Measurements from ENCODE around the gene PIK3C3.

The PIK3C3 gene

DNA sequence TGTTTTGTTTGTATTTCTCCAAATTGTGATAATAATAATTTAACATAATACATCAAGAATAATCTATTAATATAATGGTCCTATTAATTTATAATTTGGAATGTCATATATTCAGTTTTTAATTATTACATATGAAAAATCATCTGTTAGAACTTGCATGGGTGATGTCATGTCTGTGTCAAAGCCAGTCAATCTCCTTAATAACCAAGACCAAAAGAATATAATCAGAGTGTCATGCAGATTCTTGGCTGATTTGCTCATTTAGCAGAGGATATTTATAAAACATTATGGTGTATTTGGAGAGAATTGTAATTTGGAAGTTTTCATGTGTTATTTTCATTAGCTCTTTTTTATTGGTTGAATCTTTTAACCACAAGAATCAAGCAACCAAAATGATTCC, 96.4 kb downstream of the PIK3C3 start:
- Histone ChIP-seq H3K27me3 (ENCODE audit: control insufficient read depth, insufficient read depth, low read length) (no peaks in the 10 kb centered on the region), H3K36me3 (ENCODE audit: control insufficient read depth, insufficient read depth, low read length) (no peaks in the 10 kb centered on the region)

DNA sequence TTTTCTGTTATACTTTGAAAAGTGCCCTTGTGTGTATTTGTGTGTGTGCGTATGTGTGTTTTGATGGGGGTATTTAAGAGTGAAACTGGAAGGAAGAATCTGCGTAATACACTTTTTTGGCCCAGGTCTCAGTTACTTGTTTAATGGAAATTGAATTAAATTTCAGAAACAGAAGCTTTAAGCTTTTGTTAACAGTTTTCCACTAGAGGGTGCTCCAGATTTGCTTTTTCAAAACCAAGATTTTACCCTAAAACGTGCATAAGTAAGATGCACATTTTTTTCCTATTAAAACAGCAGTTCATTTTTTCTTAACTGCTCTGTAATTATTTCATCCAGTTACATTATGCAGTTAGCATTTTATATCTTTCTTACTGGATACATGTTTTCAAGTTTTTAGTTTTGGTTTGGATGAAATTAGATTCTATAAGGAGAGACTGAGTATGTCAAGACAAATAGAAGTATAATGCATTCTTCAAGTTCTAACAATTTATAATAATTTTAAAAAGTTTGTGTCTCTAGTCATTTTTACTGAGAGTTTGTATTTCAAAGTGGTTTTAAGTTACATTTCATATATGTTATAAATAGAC, 97.2 kb downstream of the PIK3C3 start:
- Histone ChIP-seq H3K4me1 (ENCODE audit: control insufficient read depth, insufficient read depth, low read length) (peaks cover 5% of the 10 kb centered on the region), H3K9me3 (ENCODE audit: control insufficient read depth, insufficient read depth, low read length) (no peaks in the 10 kb centered on the region), H3K9ac (ENCODE audit: low read depth, low read length) (no peak overlapping the region), H3K27me3 (ENCODE audit: control insufficient read depth, insufficient read depth, low read length) (no peaks in the 10 kb centered on the region), H3K36me3 (ENCODE audit: control insufficient read depth, insufficient read depth, low read length) (no peaks in the 10 kb centered on the region), H3K4me3 (ENCODE audit: low read depth, low read length) (no peak overlapping the region)

More for the DNA sequence above, 96.4 kb downstream of the PIK3C3 start:
- Histone ChIP-seq H3K4me1 (ENCODE audit: control insufficient read depth, insufficient read depth, low read length) (peaks cover 5% of the 10 kb centered on the region), H3K9me3 (ENCODE audit: control insufficient read depth, insufficient read depth, low read length) (no peaks in the 10 kb centered on the region), H3K4me3 (ENCODE audit: low read depth, low read length) (no peak overlapping the region), H3K9ac (ENCODE audit: low read depth, low read length) (no peak overlapping the region)

DNA sequence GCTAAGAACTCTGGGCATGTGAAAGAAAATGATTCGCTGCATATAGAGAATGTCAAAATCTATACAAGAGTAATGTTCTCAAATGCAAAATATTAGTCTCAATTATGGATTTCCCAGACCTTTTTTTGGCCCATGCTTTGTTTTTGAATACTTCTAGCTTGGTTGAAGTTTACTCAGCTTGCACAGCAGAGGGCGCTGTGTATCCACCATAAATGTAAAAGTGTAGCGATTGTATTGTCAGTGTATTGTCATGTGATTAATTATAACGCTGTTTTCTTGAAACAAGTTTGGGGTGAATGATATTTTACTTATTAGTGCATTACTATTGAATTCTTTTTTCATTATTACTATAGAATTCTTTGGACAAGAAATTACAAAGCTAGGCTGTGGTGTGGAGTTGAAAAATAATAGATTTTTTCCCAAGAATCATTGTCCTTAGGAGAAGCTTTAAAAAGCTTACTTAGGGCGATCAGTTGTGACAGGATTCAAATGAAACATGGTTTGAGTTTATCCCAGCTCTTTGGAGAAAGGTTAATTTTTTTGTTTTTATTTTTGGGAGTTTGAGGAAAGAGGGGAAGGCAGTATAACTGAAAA, 98.3 kb downstream of the PIK3C3 start:
- peaks cover 5% of the 10 kb centered on the region for H3K4me1 ChIP-seq (ENCODE audit: control insufficient read depth, insufficient read depth, low read length)
- H3K27me3 ChIP-seq (ENCODE audit: control insufficient read depth, insufficient read depth, low read length): no peaks in the 10 kb centered on the region
- H3K9me3 ChIP-seq (ENCODE audit: control insufficient read depth, insufficient read depth, low read length): no peaks in the 10 kb centered on the region
- H3K9ac ChIP-seq (ENCODE audit: low read depth, low read length): no peak overlapping the region
- H3K4me3 ChIP-seq (ENCODE audit: low read depth, low read length): no peak overlapping the region
- H3K36me3 ChIP-seq (ENCODE audit: control insufficient read depth, insufficient read depth, low read length): no peaks in the 10 kb centered on the region

DNA sequence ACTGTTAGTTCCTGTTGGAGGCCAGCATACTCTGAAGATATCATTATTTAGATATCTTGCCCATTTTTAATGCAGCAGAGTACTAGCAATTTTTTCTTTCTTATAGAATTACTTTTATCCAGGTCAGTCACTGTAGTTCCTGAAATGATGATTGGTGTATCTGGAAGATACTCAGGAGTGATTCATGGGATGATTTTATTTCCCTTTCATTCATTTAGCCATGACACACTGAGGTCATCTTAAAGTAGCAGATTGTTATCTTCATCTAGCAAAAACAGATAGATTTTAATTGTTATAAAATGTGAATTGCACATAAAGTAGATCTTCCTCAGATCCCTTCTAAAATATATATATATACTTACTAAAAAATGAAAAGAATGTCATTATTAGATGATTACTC, 109.1 kb downstream of the PIK3C3 start:
- Histone ChIP-seq H3K9me3 (ENCODE audit: control insufficient read depth, insufficient read depth, low read length) (no peaks in the 10 kb centered on the region), H3K36me3 (ENCODE audit: control insufficient read depth, insufficient read depth, low read length) (no peaks in the 10 kb centered on the region), H3K4me3 (ENCODE audit: low read depth, low read length) (no peak overlapping the region), H3K4me1 (ENCODE audit: control insufficient read depth, insufficient read depth, low read length) (no peaks in the 10 kb centered on the region), H3K27me3 (ENCODE audit: control insufficient read depth, insufficient read depth, low read length) (no peaks in the 10 kb centered on the region), H3K9ac (ENCODE audit: low read depth, low read length) (no peak overlapping the region)

DNA sequence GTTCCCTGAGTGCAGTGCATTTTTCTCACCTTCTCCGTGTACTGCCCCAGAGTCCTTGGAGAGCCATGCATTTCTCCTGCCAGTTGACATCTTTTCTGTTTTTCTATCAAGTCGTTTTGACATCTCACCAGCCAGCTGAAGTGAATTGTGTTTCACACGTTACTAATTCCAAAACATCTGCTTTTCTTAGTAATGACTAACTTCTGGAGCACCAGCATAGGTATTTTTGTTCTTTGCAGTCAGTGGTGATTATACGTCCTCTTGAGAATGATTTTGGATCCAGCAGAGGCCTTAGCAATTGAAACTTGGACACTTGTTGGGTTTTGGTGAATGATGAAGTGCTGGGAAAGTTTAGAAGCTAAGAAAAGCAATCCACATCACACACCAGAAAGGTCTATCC, 112.5 kb downstream of the PIK3C3 start:
- no peaks in the 10 kb centered on the region for H3K9me3 ChIP-seq (ENCODE audit: control insufficient read depth, insufficient read depth, low read length)
- no peaks in the 10 kb centered on the region for H3K4me1 ChIP-seq (ENCODE audit: control insufficient read depth, insufficient read depth, low read length)
- no peaks in the 10 kb centered on the region for H3K27me3 ChIP-seq (ENCODE audit: control insufficient read depth, insufficient read depth, low read length)
- H3K36me3 ChIP-seq (ENCODE audit: control insufficient read depth, insufficient read depth, low read length): no peaks in the 10 kb centered on the region
- H3K9ac ChIP-seq (ENCODE audit: low read depth, low read length): no peak overlapping the region
- H3K4me3 ChIP-seq (ENCODE audit: low read depth, low read length): no peak overlapping the region

DNA sequence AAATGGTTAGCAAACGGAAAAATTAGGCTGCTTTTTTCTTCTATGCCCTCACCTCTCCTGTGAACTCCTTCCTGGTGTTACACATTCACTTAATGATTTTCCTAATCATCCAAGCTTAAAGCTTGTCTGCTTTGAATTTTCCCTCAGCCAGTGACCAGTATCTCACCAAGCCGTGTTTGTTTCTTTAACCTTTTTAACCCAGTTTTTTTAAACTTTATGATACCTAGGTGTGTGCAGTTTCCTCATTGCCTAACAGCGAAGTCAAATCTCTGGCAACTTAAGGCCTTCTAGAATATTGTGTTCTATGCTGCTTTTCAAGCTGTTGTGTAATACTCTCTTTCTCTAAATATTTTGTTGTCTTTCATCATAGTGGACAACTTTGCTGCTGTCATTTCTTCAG, 113.0 kb downstream of the PIK3C3 start:
- Histone ChIP-seq H3K4me3 (ENCODE audit: low read depth, low read length) (no peak overlapping the region), H3K9me3 (ENCODE audit: control insufficient read depth, insufficient read depth, low read length) (no peaks in the 10 kb centered on the region), H3K9ac (ENCODE audit: low read depth, low read length) (no peak overlapping the region), H3K27me3 (ENCODE audit: control insufficient read depth, insufficient read depth, low read length) (no peaks in the 10 kb centered on the region), H3K4me1 (ENCODE audit: control insufficient read depth, insufficient read depth, low read length) (no peaks in the 10 kb centered on the region), H3K36me3 (ENCODE audit: control insufficient read depth, insufficient read depth, low read length) (no peaks in the 10 kb centered on the region)

DNA sequence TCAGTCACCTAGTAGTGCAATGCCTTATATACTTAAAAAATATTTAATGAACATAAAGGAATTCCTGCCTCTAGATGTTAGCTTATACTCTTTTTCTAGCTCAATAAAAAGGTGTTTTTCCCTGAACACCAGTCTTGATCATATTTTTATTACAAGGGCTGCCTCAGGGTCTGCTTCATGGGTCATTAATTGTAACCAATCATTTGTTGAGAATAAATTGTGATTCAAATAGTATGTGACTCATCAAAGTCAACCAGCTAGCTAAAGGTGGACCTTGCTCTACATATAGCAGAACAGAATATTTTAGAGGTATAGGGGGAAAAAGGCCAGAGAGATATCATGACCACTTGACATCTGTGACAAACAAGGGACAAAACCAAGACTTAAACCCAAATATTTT, 114.0 kb downstream of the PIK3C3 start:
- H3K4me1 ChIP-seq (ENCODE audit: control insufficient read depth, insufficient read depth, low read length): no peaks in the 10 kb centered on the region
- peaks cover 3% of the 10 kb centered on the region for H3K36me3 ChIP-seq (ENCODE audit: control insufficient read depth, insufficient read depth, low read length)
- H3K27me3 ChIP-seq (ENCODE audit: control insufficient read depth, insufficient read depth, low read length): no peaks in the 10 kb centered on the region
- no peak overlapping the region for H3K9ac ChIP-seq (ENCODE audit: low read depth, low read length)
- H3K9me3 ChIP-seq (ENCODE audit: control insufficient read depth, insufficient read depth, low read length): no peaks in the 10 kb centered on the region
- no peak overlapping the region for H3K4me3 ChIP-seq (ENCODE audit: low read depth, low read length)

DNA sequence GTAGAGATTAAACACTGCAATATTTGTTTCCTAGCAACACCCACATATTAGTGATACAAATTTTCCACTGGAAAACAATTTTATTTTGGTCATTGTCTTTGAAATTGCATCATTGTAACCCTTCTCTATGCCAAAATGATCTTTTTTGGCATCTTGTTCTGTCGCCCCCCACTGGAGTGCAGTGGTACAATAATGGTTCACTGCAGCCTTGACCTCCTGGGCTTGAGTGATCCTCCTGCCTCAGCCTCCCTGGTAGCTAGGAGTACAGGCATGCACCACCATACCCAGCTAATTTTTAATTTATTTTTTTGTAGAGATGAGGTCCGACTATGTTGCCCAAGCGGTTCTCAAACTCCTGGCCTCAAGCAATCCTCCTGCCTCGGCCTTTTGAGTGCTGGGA, 117.4 kb downstream of the PIK3C3 start:
- H3K9ac ChIP-seq (ENCODE audit: low read depth, low read length): no peak overlapping the region
- peaks cover 3% of the 10 kb centered on the region for H3K36me3 ChIP-seq (ENCODE audit: control insufficient read depth, insufficient read depth, low read length)
- H3K9me3 ChIP-seq (ENCODE audit: control insufficient read depth, insufficient read depth, low read length): no peaks in the 10 kb centered on the region
- H3K4me1 ChIP-seq (ENCODE audit: control insufficient read depth, insufficient read depth, low read length): no peaks in the 10 kb centered on the region
- H3K4me3 ChIP-seq (ENCODE audit: low read depth, low read length): no peak overlapping the region
- no peaks in the 10 kb centered on the region for H3K27me3 ChIP-seq (ENCODE audit: control insufficient read depth, insufficient read depth, low read length)

DNA sequence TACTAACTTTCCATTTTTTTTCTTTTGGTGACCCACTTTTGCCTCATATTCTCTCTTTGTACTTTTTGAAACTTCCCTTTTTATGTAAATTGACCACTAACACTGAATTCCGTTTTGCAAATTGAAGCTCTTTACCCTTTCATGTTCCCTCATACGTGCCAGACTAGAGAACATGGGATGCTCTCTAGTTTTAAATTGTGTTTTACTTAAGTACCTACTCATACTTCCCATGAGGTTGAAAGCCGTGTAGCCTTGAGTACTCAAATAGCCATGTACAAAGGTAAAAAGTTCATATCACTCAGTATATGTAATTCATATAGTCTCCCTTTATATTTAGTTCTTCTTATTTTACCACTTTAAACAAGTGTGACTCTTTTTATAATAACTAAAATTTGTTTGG, 119.7 kb downstream of the PIK3C3 start:
- Histone ChIP-seq H3K36me3 (ENCODE audit: control insufficient read depth, insufficient read depth, low read length) (peaks cover 3% of the 10 kb centered on the region), H3K27me3 (ENCODE audit: control insufficient read depth, insufficient read depth, low read length) (no peaks in the 10 kb centered on the region), H3K4me1 (ENCODE audit: control insufficient read depth, insufficient read depth, low read length) (no peaks in the 10 kb centered on the region)

DNA sequence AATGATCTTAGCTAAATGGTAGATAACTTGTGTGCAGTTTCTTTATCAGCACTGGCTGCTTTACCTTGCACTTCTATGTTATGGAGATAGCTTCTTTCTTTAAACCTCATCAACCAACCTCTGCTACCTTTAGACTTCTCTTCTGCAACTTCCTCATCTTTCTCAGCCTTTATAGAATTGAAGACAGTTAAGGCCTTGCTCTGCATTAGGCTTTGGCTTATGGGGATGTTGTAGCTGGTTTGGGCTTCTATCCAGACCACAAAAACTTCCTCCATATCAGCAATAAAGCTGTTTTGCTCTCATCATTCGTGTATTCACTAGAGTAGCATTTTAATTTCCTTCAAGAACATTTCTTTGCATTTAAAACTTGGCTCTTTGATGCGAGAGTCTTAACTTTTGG, 123.7 kb downstream of the PIK3C3 start:
- Histone ChIP-seq H3K27me3 (ENCODE audit: control insufficient read depth, insufficient read depth, low read length) (no peaks in the 10 kb centered on the region), H3K4me3 (ENCODE audit: low read depth, low read length) (no peak overlapping the region), H3K9ac (ENCODE audit: low read depth, low read length) (no peak overlapping the region), H3K36me3 (ENCODE audit: control insufficient read depth, insufficient read depth, low read length) (no peaks in the 10 kb centered on the region), H3K4me1 (ENCODE audit: control insufficient read depth, insufficient read depth, low read length) (no peaks in the 10 kb centered on the region), H3K9me3 (ENCODE audit: control insufficient read depth, insufficient read depth, low read length) (no peaks in the 10 kb centered on the region)

More for the DNA sequence above, 119.7 kb downstream of the PIK3C3 start:
- Histone ChIP-seq H3K9me3 (ENCODE audit: control insufficient read depth, insufficient read depth, low read length) (no peaks in the 10 kb centered on the region), H3K4me3 (ENCODE audit: low read depth, low read length) (no peak overlapping the region), H3K9ac (ENCODE audit: low read depth, low read length) (no peak overlapping the region)

DNA sequence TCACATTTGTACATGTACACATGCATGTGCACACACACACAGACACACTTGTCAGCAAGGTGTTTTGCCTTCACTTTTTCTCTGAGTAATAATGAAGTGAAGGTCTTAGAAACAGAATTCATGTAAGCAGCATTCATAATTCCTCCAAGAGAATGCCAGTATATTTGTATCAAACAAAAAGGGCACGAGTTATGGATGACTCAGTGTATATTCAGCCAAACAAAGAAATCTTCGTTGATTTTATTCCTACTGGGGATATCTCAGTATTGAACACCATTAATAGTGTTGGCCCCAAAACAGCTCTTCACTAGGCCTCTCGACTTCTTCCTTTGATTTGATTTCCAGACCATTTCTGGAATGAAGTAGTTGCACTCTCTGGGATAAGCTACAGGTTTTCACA, 125.3 kb downstream of the PIK3C3 start:
- Histone ChIP-seq H3K9ac (ENCODE audit: low read depth, low read length) (no peak overlapping the region), H3K4me1 (ENCODE audit: control insufficient read depth, insufficient read depth, low read length) (no peaks in the 10 kb centered on the region), H3K36me3 (ENCODE audit: control insufficient read depth, insufficient read depth, low read length) (no peaks in the 10 kb centered on the region), H3K4me3 (ENCODE audit: low read depth, low read length) (no peak overlapping the region), H3K9me3 (ENCODE audit: control insufficient read depth, insufficient read depth, low read length) (no peaks in the 10 kb centered on the region), H3K27me3 (ENCODE audit: control insufficient read depth, insufficient read depth, low read length) (no peaks in the 10 kb centered on the region)

DNA sequence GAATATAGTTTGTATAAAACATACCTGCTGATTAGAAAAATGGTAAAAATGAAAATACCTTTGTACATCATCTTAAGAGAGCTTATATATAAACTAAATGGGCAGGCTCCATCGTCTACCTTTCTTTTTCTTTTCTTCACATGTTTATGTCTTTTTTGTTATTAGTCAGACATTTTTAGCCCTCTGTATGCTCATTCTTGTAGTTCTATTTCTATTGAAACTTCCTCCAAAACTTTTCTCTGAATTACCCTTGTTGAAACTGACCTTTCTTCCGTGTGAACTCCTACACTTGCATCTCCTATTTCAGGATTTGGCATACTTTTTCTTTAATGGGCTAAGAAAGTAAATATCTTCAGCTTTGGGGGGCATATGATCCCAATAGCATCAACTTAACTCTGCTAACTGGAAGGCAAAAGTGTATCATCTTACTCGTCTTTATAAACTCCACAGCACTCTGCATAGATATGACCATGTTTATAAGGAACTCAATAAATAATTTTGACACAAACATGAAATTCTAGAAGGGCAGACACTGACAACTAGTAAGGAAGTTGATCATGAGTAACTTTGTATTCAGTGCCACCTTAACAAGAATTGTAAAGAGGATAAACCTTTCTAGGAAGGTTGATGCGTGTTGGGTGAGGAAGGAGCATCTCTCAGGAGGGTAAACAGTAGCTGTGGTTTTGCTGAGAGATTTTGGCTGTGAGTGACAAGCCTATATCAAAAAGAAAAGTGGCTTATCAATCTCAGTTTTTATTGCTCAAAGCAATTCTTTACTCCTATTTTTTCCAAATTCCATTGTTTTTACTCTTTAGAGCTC, 127.6 kb downstream of the PIK3C3 start:
- Histone ChIP-seq H3K27me3 (ENCODE audit: control insufficient read depth, insufficient read depth, low read length) (no peaks in the 10 kb centered on the region), H3K4me1 (ENCODE audit: control insufficient read depth, insufficient read depth, low read length) (no peaks in the 10 kb centered on the region), H3K36me3 (ENCODE audit: control insufficient read depth, insufficient read depth, low read length) (no peaks in the 10 kb centered on the region), H3K9ac (ENCODE audit: low read depth, low read length) (no peak overlapping the region), H3K9me3 (ENCODE audit: control insufficient read depth, insufficient read depth, low read length) (no peaks in the 10 kb centered on the region), H3K4me3 (ENCODE audit: low read depth, low read length) (no peak overlapping the region)
